GM21423 (cell line): Measurements from ENCODE around the gene DEDD.
A peak's percentile ranks its signal among the peaks of the same experiment; 100 is the strongest.

Source experiments
- ATAC-seq: cut with Tn5 transposase; IDR thresholded peaks from one replicate; pipeline ENCODE4 v1.9.1; 2021; ENCODE audit warnings: mild to moderate bottlenecking, moderate library complexity; ENCODE audit not compliant: unreplicated experiment

The DEDD gene, protein sequence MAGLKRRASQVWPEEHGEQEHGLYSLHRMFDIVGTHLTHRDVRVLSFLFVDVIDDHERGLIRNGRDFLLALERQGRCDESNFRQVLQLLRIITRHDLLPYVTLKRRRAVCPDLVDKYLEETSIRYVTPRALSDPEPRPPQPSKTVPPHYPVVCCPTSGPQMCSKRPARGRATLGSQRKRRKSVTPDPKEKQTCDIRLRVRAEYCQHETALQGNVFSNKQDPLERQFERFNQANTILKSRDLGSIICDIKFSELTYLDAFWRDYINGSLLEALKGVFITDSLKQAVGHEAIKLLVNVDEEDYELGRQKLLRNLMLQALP

DNA sequence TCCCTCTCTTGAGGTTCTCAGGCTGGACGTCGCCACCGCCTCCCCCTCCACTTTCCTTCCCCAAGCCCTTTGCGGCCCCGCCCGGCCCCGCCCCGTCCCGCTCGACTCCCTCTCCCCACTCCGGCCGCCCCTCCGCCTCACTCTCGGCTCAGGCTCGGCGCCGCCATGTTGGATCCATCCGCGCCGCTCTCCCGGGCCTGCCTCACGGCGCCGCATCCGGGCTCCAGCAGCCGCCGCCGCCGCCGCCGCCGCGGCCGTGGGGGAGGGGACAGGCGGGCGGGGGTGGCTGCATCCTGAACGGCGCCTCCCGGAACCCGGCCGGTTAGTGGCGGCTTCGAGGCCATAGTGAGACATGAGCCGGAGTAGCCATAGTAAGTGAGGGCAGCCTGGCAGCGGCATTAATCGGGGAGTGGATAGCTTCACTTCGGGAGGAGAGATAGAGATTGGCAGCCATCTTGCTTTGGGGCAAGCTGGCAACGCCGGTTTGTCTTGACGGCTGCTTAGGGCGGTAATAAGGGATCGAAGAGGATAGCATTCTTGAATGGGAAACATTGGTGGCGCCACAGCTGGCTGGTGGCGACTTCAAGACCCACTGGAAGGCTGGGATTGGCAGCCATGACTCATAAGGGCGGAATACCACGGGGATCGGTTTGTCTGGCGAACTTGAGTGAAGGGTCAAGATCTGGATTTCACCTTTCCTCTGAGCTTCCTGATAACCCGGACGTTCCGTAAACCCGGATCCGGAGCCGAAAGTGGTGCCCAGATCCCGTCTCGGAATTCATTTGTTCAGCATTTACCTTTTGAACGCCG lies at the start of gene DEDD:
TSS of gene DEDD (minus strand) at position 258 of the 810 bp plus-strand sequence. CDS start 8,205 bp downstream, outside the sequence.
- ATAC-seq: peak; percentile 93

DNA sequence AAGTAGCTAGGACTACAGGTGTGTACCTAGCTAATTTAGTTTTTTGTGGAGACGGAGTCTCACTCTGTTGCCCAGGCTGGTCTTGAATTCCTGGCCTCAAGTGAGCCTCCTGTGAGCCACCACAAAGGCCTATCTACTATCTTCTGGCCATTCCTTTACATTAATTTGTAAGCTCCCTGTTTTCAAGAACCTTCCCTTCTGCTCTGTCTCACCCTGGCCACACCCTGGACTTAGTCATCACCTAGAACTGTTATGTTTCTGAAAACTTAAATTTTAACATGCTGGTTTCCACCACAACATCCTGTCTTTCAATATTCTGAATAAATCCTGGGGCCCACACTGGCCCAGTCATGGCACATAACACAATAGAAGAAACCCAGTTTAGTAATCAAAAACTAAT lies 49.7 kb upstream of the DEDD start:
- peak; percentile 53 for ATAC-seq

DNA sequence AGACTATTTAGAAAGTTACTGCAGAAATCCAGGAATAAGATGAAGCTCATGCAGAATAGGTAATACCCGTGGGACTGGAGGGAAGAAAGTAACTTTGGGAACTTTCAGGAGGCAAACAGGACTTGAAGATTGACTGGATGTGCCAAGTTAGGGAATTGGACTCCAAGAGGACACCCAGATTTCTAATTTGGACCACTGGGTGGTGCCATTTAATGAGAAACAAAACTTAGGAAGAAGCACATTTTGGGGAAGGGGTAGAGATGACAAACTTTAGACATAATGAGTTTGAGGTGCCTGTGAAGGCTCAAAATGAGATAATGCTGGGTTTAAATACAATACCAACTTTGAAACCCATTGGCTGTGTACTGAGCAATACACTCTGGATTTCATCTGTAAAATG lies 48.2 kb upstream of the DEDD start:
- no peak for ATAC-seq

DNA sequence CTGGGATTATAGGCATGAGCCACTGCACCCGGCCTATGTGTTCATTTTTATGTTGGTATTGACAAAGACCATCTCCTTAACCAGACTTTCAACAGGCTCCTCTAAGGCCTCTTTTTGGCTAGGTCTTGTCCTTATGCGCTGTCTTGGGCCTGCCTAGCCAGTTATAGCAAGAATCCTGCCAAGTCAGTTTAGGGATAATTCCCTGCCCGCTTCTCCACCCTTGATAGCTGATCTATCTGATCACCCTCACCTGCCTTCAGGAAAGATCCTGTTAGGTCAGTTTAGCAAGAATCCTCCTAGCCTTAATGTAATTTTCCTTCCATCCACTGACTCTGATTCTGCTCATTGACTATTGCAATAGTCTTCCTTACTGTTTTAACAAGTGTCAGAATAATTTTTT lies 47.2 kb upstream of the DEDD start:
- ATAC-seq: no peak

DNA sequence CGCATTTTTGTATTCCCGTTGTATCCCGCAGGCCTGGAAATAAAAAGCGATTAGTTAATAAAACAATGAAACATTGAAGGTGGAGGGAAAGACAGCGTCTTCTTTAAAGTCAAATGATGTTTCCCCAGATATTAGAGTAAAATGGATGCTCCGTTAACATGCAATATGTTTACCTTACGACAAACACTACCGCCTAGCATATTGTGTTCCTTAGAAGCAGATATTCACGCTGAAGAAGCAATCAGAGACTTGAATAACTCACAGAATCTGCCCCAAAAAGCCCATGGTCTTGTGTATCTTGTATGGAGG lies 45.4 kb upstream of the DEDD start:
- ATAC-seq: no peak

DNA sequence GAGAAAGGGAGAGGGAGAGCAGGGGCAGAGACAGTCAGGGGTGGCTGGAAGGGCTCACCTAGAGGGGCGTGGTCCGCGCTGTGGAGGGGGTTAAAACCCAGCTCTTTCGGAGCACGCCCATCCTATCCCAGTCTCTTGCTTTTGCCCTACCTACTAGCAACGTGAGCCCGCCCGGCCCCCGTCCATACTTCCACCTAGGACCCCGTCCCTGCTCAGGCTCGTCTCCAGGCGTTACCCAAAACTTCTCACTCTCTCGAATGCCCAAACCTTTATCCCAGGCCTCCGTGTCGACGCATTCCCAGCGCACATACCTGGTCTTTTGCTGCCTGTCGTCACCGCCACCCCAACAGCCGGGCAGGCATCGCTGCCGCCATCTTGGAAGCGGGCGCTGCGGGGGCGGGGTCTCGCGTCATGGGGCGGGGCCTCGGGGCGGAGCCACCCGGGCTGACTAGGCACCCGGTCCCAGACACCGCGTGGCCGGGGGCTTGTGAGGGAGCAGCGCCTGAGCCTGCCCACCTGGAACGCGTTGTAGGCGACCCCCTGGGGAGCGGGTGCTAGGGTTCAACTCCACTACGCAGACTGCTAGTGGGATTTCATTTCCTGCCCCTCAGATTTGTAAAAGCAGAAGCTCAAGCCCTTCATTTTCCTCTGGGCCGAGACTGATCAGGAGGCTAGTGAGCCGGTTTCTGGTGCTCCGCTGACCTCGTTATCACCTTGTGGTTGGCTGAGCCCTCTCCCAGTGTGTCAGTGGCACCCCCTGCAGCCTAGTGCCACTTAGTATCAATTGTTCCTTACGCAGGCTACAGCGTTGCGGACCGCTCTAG lies 44.9 kb upstream of the DEDD start, which contains the start of gene B4GALT3:
TSS of gene B4GALT3 (minus strand) at position 396 of the 824 bp plus-strand sequence. CDS start 1,447 bp downstream, outside the sequence.
- ATAC-seq: peak; percentile 75

DNA sequence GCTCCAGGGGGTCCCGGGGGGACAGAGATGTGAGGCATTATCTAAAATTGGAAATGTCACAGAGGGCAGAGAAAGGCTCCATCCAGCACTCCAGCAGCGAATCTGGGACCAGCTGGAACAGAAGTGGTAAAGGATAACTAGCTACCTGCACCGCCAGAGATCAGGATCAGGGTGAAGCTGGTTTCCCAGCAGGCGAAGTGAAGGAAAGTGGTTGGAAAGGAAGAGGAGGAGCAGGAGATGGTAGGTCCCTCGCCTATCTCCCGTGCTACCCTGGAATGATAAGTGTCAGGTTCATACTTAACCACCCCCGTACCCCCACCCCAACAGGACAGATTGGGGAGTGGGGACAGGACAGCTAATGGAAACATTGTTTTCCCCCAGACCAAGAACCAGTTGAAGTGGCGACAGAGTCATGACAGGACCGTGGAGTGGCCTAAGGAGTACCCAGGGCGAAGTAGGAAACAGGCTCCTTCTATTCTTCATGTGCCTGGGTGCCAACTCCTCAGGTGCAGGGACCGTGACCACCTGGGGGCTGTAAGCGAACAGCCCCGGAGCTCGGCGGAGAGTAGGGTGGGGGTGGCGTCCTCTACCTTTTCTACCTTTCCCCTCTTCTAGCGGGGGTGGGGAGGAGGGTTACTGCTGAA lies 44.1 kb upstream of the DEDD start:
- no peak for ATAC-seq

DNA sequence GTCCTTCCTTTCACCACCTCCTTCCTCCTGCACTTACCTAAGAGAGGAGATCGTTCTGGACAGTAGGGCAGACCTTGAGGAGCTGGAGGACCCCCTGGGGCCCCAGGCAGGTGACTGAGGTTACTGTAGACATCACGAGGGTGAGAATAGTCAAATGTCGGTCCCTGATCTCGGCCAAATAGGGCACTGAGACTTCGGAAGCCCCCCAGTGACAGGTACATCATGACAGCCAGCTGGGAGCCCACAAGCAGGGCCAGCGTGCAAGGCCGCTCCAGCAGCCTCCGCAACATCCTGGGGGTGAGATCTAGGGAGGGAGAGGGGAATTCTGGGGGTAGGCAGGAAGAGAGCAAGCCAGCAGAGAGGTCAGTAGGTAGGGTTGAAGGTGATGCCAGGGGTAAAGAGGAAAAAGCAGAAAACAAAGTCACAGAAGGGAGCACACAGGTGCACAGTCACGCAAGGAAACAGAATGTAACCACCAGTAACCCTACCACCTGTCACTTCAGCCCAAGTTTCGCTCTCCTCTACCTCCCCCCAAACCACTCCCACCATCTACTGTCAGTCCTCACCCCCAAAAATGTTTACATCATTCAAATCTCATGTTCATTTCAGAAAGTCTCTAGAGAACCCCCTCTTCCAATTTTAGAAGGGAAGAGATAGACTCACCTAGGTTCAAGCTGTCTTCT lies 43.4 kb upstream of the DEDD start:
- ATAC-seq: no peak

DNA sequence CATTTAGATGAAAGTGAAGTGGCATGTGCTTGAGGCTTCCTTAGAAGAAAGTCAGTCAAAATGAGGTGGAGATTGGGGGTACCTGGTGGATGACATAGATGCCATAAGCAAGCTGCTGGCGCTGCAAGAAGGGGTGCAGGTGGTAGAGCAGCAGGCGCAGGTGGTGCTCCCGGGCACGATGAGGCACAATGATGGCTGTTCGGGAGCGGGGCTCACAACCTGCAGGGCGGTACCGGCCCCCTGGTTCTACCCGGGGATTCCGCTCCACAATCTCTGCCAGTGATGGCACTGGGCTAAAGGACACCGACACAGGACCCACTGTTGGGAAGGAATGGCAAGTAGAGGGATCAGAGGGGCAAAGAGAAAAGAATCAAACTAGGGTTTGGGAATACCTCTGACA lies 42.4 kb upstream of the DEDD start:
- no peak for ATAC-seq

DNA sequence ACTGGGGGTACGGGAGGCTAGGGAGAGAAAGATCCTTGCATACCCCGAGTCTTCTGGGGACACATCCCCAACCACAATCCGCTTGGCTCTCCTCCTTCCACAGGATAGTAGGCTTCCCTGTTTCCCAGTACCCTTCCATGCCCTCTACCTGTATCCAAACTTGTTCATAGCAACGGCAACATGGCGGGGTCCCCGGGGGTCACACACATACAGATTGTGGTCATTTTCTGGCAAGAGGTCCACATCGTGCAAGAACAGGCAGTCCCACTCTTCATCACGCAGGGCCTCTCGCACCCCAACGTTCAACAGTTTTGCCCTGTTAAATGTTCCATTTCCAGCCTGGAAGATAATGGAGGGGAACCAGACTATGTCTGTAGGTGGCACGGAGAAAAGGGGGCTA lies 41.2 kb upstream of the DEDD start:
- ATAC-seq: no peak

DNA sequence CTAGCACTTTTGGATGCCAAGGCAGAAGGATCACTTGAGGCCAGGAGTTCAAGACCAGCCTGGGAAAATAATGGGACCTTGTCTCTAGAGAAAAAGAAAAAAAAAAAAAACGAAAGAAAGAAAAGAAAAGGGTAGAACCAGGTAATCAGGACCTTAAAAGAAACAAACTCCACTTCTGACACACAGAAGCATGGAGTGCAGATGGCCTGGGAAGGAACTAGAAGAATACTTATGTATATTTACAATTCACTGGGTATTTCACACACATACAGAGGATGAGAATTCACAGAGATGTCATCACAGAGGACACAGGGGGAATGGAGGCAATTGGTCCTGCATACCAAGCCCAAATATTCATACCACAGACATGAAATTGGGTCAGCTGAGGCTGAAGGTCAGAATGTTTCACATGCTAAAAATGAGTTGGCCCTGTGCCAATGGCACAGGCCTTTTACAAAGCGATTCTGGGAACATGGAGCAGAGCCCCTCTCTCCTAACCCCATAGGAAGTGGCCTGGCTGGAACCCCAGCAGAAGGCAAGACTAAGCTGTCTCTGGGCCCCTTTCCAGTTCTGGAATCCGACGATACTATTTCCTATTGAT lies 40.4 kb upstream of the DEDD start:
- ATAC-seq: no peak

DNA sequence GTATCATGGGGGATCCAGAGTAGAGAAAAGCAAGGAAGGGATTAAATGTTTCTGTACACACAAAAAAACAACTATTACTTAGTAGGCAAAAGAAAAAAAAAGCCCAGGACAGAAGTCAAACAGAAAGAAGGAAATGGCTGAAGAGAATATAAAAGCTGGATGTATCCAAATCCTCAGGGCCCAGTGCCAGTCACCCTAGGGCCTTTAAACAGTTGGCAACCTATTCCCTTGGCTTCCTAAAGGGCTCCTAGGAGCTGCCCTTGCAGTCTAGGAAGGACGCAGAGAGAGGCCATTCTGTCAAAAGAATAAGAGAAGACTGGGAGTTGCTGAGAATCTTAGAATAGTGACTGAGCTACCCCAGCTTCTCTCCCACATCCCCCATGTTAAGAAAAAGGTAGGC lies 39.9 kb upstream of the DEDD start:
- no peak for ATAC-seq

DNA sequence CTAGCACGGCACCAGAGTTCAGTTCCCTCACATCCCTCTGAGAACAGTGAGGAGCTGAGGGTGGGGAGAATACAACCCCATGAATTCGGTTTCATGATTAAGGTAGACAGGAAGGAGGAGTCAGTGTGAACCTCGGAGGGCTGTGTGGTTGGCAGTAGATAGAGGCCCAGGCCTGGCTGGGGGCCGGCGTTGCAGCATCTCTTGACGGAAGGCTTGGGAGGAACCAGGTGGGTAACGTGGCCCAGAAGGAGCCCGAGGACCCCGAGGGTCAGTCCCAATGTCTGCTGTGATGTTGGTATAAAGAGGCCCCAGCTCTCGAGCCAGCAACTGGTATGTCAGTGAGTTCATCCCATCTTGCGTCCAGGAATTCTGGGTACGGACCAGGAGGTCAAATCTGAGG lies 39.2 kb upstream of the DEDD start:
- ATAC-seq: no peak

DNA sequence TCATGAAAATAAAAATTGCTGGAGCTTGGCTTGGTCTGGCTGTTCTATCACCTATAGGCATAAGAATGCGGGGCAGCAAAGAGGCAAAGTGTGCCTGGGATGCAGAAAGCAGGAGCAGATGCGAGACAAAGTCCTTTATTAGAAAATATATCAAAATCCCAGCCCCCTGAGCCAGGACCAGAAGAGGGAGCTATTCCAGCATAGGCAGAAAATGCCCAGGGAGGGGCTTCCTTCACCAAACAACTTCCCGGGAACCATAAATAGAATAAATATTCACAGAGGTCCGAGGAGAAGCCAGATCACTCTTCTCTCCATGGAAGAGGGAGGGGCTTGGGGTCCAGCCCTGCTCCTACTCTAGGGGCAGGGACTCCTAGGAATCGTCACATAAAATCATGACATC lies 38.7 kb upstream of the DEDD start:
- ATAC-seq: no peak

DNA sequence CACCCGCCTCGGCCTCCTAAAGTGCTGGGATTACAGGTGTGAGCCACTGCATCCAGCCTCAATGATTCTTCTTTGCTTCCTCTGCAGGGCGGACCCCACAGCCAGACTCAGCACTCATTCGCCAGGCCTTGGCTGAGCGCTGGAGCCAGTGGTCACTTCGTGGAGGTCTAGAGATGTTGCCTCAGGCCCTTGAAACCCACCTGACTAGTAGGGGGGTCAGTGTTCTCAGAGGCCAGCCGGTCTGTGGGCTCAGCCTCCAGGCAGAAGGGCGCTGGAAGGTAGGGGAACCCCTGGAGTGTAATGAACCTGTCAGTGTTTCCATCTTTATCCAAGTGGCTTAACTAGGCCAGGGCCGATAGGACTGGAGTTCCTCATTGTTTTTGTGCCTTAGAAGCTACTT lies 36.4 kb upstream of the DEDD start:
- no peak for ATAC-seq

DNA sequence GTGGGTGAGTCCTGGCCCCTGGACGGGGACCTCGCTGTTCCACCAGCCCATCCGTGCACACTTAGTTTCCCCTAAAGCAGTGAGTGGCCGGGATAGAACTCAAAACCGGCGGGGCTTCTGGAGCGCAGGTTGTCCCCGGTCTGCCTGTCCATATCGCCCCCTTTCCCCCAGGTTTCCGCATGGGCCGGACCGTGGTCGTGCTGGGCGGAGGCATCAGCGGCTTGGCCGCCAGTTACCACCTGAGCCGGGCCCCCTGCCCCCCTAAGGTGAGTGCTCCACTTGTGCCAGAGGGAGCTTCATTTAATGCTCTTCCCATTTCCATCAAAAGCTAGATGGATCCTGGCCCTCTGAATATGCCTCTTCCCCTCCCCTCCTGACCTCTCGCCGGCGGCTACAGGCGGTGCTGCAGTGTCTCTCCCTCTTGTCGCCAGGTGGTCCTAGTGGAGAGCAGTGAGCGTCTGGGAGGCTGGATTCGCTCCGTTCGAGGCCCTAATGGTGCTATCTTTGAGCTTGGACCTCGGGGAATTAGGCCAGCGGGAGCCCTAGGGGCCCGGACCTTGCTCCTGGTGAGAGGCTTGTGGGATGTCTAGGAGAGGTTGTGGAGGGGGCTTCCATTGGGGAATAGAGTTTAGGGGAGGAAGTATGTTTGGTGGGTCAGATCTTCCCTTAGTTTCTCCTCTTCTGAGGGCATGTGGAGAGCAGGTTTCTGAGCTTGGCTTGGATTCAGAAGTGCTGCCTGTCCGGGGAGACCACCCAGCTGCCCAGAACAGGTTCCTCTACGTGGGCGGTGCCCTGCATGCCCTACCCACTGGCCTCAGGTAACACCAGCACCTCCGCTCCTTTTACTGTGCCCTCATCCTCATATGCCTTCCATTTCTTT lies 34.4 kb upstream of the DEDD start:
- ATAC-seq: peak; percentile 2

DNA sequence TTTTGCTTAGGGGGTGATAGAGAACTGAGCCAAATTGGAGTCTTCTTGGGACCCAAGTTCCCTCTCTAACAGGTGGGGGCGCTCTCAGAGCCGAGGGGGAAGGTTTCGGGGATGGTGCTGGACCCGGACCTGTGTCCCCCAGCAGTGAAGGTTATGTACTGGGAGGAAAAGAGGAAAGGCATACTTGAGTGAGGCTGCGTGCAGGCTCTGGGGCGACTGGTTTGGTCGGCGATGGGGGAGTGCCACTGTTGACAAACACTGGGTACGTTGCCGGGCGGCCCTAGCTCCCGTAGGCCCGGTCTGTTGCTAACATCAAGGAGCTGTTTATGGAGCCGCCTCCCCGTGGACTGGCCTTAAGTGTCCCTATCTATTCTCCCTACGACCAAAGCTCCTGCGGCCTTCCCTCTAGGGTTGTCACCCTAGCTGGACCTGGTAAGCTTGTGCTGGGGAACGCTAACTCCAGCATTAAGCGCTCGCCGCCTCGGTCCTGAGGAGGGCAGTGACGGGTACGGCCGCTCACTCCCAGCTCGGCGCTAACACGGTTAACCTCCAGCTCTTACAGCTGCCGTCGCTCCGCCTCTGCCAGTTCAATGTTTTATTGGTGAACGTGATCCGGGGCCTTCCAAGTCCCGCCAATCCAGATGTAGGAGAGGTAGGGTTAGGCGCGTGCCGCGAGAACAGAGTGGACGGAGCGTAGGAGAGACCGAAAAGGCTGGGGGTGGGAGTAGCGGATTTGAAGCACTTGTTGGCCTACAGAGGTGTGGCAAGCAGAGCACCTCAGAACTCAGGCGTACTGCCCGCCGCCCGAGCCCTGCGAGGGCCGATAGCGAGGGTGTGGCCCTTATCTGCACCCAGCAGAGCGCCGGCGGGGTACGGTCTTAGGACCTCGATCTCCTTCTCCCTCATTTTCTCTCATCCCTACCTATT lies 33.5 kb upstream of the DEDD start, which contains the start of gene PPOX:
TSS of gene PPOX (plus strand) at position 685 of the 927 bp plus-strand sequence. CDS start 422 bp downstream, outside the sequence.
- ATAC-seq: peak; percentile 87
